SKM-1 treated with dmso at 0.1 percent for 144 hours (cell line): ENCODE measurements around the gene TCF7L1.
"Not testable (repeated sequence)": the region's sequence is repeated elsewhere in the genome, so short reads cannot be mapped to it uniquely, and the experiment has no call there.

ENCODE experiments used
- DNase-seq: peaks from one replicate; lab custom pipeline; 2025; ENCODE audit not compliant: unreplicated experiment; lab: John Stamatoyannopoulos, UW

TCF7L1 gene

GRCh38 chr2:85132834-85133637, at the start of gene TCF7L1:
TCF7L1 (plus strand) TSS chr2:85133392; CDS start chr2:85133685, 293 bp downstream.
- DNase-seq, result peak; percentile 15

GRCh38 chr2:85085563-85085962, 47.6 kb upstream of the TCF7L1 start:
- DNase-seq, result no peak

- no peak for DNase-seq
Measured at GRCh38 chr2:85087541-85087940, 45.7 kb upstream of the TCF7L1 start.

GRCh38 chr2:85088921-85089320, 44.3 kb upstream of the TCF7L1 start:
- no peak for DNase-seq

GRCh38 chr2:85089585-85089984, 43.6 kb upstream of the TCF7L1 start:
- DNase-seq, result no peak

- no peak for DNase-seq
Measured at GRCh38 chr2:85091838-85092237, 41.4 kb upstream of the TCF7L1 start.

- no peak for DNase-seq
Measured at GRCh38 chr2:85095094-85095493, 38.1 kb upstream of the TCF7L1 start.

- no peak for DNase-seq
Measured at GRCh38 chr2:85096616-85097015, 36.6 kb upstream of the TCF7L1 start.

- no peak for DNase-seq
Measured at GRCh38 chr2:85104228-85104627, 29.0 kb upstream of the TCF7L1 start.

- DNase-seq, result no peak
Measured at GRCh38 chr2:85106489-85107180, 26.6 kb upstream of the TCF7L1 start.

GRCh38 chr2:85110991-85111560, 22.1 kb upstream of the TCF7L1 start:
- no peak for DNase-seq

- no peak for DNase-seq
Measured at GRCh38 chr2:85111819-85112281, 21.3 kb upstream of the TCF7L1 start.

GRCh38 chr2:85112906-85113625, 20.1 kb upstream of the TCF7L1 start:
- DNase-seq, result no peak

GRCh38 chr2:85114586-85115330, 18.4 kb upstream of the TCF7L1 start:
- no peak for DNase-seq

- no peak for DNase-seq
Measured at GRCh38 chr2:85116207-85116606, 17.0 kb upstream of the TCF7L1 start.

- DNase-seq, result no peak
Measured at GRCh38 chr2:85119900-85120299, 13.3 kb upstream of the TCF7L1 start.

- no peak for DNase-seq
Measured at GRCh38 chr2:85120363-85120762, 12.8 kb upstream of the TCF7L1 start.

- not testable (repeated sequence) for DNase-seq
Measured at GRCh38 chr2:85126462-85126861, 6.7 kb upstream of the TCF7L1 start.

GRCh38 chr2:85129861-85130260, 3.3 kb upstream of the TCF7L1 start:
- DNase-seq, result no peak

GRCh38 chr2:85130407-85130806, 2.8 kb upstream of the TCF7L1 start:
- DNase-seq, result no peak

- no peak for DNase-seq
Measured at GRCh38 chr2:85131116-85131515, 2.1 kb upstream of the TCF7L1 start.
